ENCODE measurements around the gene VPS26C.
A peak's percentile ranks its signal among the peaks of the same experiment; 100 is the strongest.
"Not testable (repeated sequence)": the region's sequence is repeated elsewhere in the genome, so short reads cannot be mapped to it uniquely, and the experiment has no call there.

VPS26C gene

GRCh38 chr21:37227071-37228002, 39.8 kb downstream of the VPS26C start:
- no peak for DNase-seq

GRCh38 chr21:37226041-37226920, 40.9 kb downstream of the VPS26C start:
- no peak for DNase-seq

GRCh38 chr21:37224861-37225839, 42.0 kb downstream of the VPS26C start:
- DNase-seq: no peak

GRCh38 chr21:37223804-37224345, 43.3 kb downstream of the VPS26C start:
- no peak for DNase-seq

- DNase-seq: not testable (repeated sequence)
Observed at GRCh38 chr21:37222248-37222647, 44.9 kb downstream of the VPS26C start.

- DNase-seq: peak; percentile 85
Observed at GRCh38 chr21:37220981-37221664, 46.0 kb downstream of the VPS26C start.

- no peak for DNase-seq
Observed at GRCh38 chr21:37220433-37220980, 46.6 kb downstream of the VPS26C start.

GRCh38 chr21:37219761-37220432, 47.2 kb downstream of the VPS26C start:
- DNase-seq: no peak

- DNase-seq: no peak
Observed at GRCh38 chr21:37214952-37215351, 52.2 kb downstream of the VPS26C start.

- no peak for DNase-seq
Observed at GRCh38 chr21:37210799-37211198, 56.3 kb downstream of the VPS26C start.

- DNase-seq: no peak
Observed at GRCh38 chr21:37210130-37210529, 57.0 kb downstream of the VPS26C start.

- no peak for DNase-seq
Observed at GRCh38 chr21:37208741-37209225, 58.4 kb downstream of the VPS26C start.

- DNase-seq: no peak
Observed at GRCh38 chr21:37208056-37208721, 58.9 kb downstream of the VPS26C start.

GRCh38 chr21:37207441-37208009, 59.6 kb downstream of the VPS26C start:
- no peak for DNase-seq

- no peak for DNase-seq
Observed at GRCh38 chr21:37206496-37206895, 60.6 kb downstream of the VPS26C start.

GRCh38 chr21:37204580-37204979, 62.6 kb downstream of the VPS26C start:
- no peak for DNase-seq

GRCh38 chr21:37202221-37203110, 64.7 kb downstream of the VPS26C start:
- no peak for DNase-seq

Data from NCI-H510A (cell line).